Liver (tissue), 9 donors: ENCODE measurements around the gene IGFL4. TPM values are rescaled to one million over a fixed set of nuclear protein-coding genes. Genes with fewer than 3 reads are reported as not detected.

Source experiments
- DNase-seq: peaks from one replicate; pipeline ENCODE4 v3.0.0-alpha.2; 2017; ENCODE audit warnings: low spot score
- H3K27ac ChIP-seq, 2 donors: one replicate each; pipeline ENCODE4 v1.7.0; 2013; ENCODE audit warnings: inconsistent platforms in 2 of 2, low read length in 2 of 2, control low read depth in 1 of 2, low read depth in 1 of 2, mild to moderate bottlenecking in 1 of 2
- H3K27me3 ChIP-seq, 4 donors: one replicate each; pipeline versions ENCODE4 v1.6.1 to v1.7.0; 2013; ENCODE audit warnings: low read length in 3 of 4, inconsistent platforms in 1 of 4, mild to moderate bottlenecking in 1 of 4, moderate library complexity in 1 of 4; ENCODE audit not compliant: control insufficient read depth in 4 of 4, insufficient read depth in 4 of 4
- H3K36me3 ChIP-seq, 4 donors: one replicate each; pipeline versions ENCODE4 v1.6.1 to v1.7.0; 2013; ENCODE audit warnings: low read length in 3 of 4, mild to moderate bottlenecking in 3 of 4, low read depth in 1 of 4, moderate library complexity in 1 of 4; ENCODE audit not compliant: control insufficient read depth in 4 of 4, insufficient read depth in 3 of 4
- H3K4me1 ChIP-seq, 4 donors: one replicate each; pipeline versions ENCODE4 v1.6.1 to v1.7.0; 2013; ENCODE audit warnings: low read length in 3 of 4, mild to moderate bottlenecking in 3 of 4, moderate library complexity in 1 of 4; ENCODE audit not compliant: control insufficient read depth in 4 of 4, insufficient read depth in 4 of 4
- H3K4me3 ChIP-seq, 3 donors: one replicate each; pipeline versions ENCODE4 v1.6.1 to v1.7.0; 2013; ENCODE audit warnings: low read length in 3 of 3, control low read depth in 1 of 3, low read depth in 1 of 3, mild to moderate bottlenecking in 1 of 3
- H3K9ac ChIP-seq, 2 donors: one replicate each; pipeline ENCODE4 v1.7.0; 2013; ENCODE audit warnings: low read length in 2 of 2, mild to moderate bottlenecking in 2 of 2, moderate library complexity in 2 of 2, control low read depth in 1 of 2, low read depth in 1 of 2
- H3K9me3 ChIP-seq, 4 donors: one replicate each; pipeline versions ENCODE4 v1.6.1 to v1.7.0; 2013; ENCODE audit warnings: low read length in 3 of 4; ENCODE audit not compliant: control insufficient read depth in 4 of 4
- ATF3 ChIP-seq: IDR thresholded peaks from 2 replicates; pipeline ENCODE4 v1.6.1; 2016; ENCODE audit warnings: antibody characterized with exemption
- EGR1 ChIP-seq, 2 donors: IDR thresholded peaks; 2 replicates each; pipeline ENCODE4 v1.6.1; 2016 to 2018; ENCODE audit warnings: antibody characterized with exemption in 2 of 2, low read depth in 2 of 2
- FOXA1 ChIP-seq: IDR thresholded peaks from 2 replicates; pipeline ENCODE4 v1.6.1; 2016; ENCODE audit warnings: antibody characterized with exemption
- FOXA2 ChIP-seq: IDR thresholded peaks from 2 replicates; pipeline ENCODE4 v1.6.1; 2016; ENCODE audit warnings: antibody characterized with exemption
- GABPA ChIP-seq, 2 donors: IDR thresholded peaks in 1 of 2; conservative IDR thresholded peaks in 1 of 2; 2 replicates each; pipeline ENCODE4 v1.6.1; 2016; ENCODE audit warnings: antibody characterized with exemption in 2 of 2, mild to moderate bottlenecking in 1 of 2, moderate library complexity in 1 of 2
- HNF4A ChIP-seq, 2 donors: conservative IDR thresholded peaks; 2 replicates each; pipeline ENCODE4 v1.6.1; 2016; ENCODE audit warnings: antibody characterized with exemption in 2 of 2, mild to moderate bottlenecking in 2 of 2
- HNF4G ChIP-seq: IDR thresholded peaks from 2 replicates; pipeline ENCODE4 v1.6.1; 2016; ENCODE audit warnings: antibody characterized with exemption
- JUND ChIP-seq, 2 donors: IDR thresholded peaks; 2 replicates each; pipeline ENCODE4 v1.6.1; 2016; ENCODE audit warnings: antibody characterized with exemption in 2 of 2
- NR2F2 ChIP-seq: IDR thresholded peaks from 2 replicates; pipeline ENCODE4 v1.6.1; 2016; ENCODE audit warnings: antibody characterized with exemption
- RAD21 ChIP-seq, 2 donors: IDR thresholded peaks; 2 replicates each; pipeline ENCODE4 v1.6.1; 2016; ENCODE audit warnings: antibody characterized with exemption in 2 of 2, mild to moderate bottlenecking in 2 of 2
- RXRA ChIP-seq, 2 donors: IDR thresholded peaks; 2 replicates each; pipeline ENCODE4 v1.6.1; 2017 to 2018; ENCODE audit warnings: antibody characterized with exemption in 2 of 2, mild to moderate bottlenecking in 1 of 2
- SP1 ChIP-seq: IDR thresholded peaks from 2 replicates; pipeline ENCODE4 v1.6.1; 2018; ENCODE audit warnings: antibody characterized with exemption, mild to moderate bottlenecking
- TAF1 ChIP-seq: conservative IDR thresholded peaks from 2 replicates; pipeline ENCODE4 v1.6.1; 2016; ENCODE audit warnings: antibody characterized with exemption, mild to moderate bottlenecking
- YY1 ChIP-seq: IDR thresholded peaks from 2 replicates; pipeline ENCODE4 v1.6.1; 2016; ENCODE audit warnings: antibody characterized with exemption, mild to moderate bottlenecking
- ZBTB33 ChIP-seq: IDR thresholded peaks from 2 replicates; pipeline ENCODE4 v1.6.1; 2016; ENCODE audit warnings: antibody characterized with exemption
- WGBS: extraction: QIAGEN DNeasy Blood & Tissue Kit; methylation state at CpG from one replicate; pipeline ENCODE4 v1.1.7; 2013; 5-methylcytosine and 5-hydroxymethylcytosine counted together
- polyA plus RNA-seq, 2 donors: library from polyadenylated mRNA; stranded (reverse) in 1 of 2; unstranded in 1 of 2; fragments of 200-250 nt in 1 of 2; fragments of >200 nt in 1 of 2; fragmentation: Nextera tagmentation in 1 of 2; extraction: Ambion mirVana in 1 of 2; gene quantifications; one replicate each; pipeline versions ENCODE4 v1.2.1 to v1.2.3, GENCODE V29; 2013 to 2015
- total RNA-seq, 2 donors: library from RNA; depleted of rRNA; stranded (reverse); fragments of >200 nt; gene quantifications; one replicate each; pipeline ENCODE4 v1.2.3, GENCODE V29; 2014
- TF ChIP-seq, protein P1 (sequence below): IDR thresholded peaks from 2 replicates; pipeline ENCODE4 v1.6.1; 2016; ENCODE audit warnings: antibody characterized with exemption, mild to moderate bottlenecking
- TF ChIP-seq, protein P2 (sequence below): fragments of 150-350 bp; IDR thresholded peaks from 2 replicates; pipeline ENCODE4 v1.5.1; 2017; ENCODE audit warnings: improper control_type of control experiment, low read depth, low read length; ENCODE audit not compliant: missing input control
- TF ChIP-seq, protein P3 (sequence below): IDR thresholded peaks from 2 replicates; pipeline ENCODE4 v1.6.1; 2016; ENCODE audit warnings: antibody characterized with exemption
- donor health status: healthy.
- donor health status: healthy.
- donor health status: healthy.
- donor health status: healthy.
- donor health status: healthy.

The IGFL4 gene
- total and polyA plus RNA-seq, 4 donors: not detected

GRCh38 chr19:46018729-46019251 lies 22.0 kb downstream of the IGFL4 start:
- Histone ChIP-seq H3K27ac (no peak overlapping the region), H3K9me3 (no peaks in the 10 kb centered on the region), H3K27me3 (no peaks in the 10 kb centered on the region), H3K4me1 (peaks cover 8 to 24% (median 15%) of the 10 kb centered on the region in 4 donors), H3K4me3 (no peak overlapping the region), H3K36me3 (peaks cover 0 to 5% (median 0%) of the 10 kb centered on the region in 4 donors), H3K9ac (no peak overlapping the region)
- 98% methylated on average over 10 of the region's 10 CpGs for WGBS
- TF ChIP-seq NR2F2: no peak
- TF ChIP-seq RXRA (IDR thresholded peaks at IDR 0.05): no peak
- no peak for TF ChIP-seq YY1
- no peak for TF ChIP-seq ZBTB33
- TF ChIP-seq HNF4A (conservative IDR thresholded peaks at IDR 0.05): no peak
- no peak for TF ChIP-seq ATF3
- no peak for TF ChIP-seq RAD21 (IDR thresholded peaks at IDR 0.05)
- no peak for TF ChIP-seq EGR1 (IDR thresholded peaks at IDR 0.05; ENCODE audit: low read depth in 2 of 2)
- TF ChIP-seq, protein P1, sequence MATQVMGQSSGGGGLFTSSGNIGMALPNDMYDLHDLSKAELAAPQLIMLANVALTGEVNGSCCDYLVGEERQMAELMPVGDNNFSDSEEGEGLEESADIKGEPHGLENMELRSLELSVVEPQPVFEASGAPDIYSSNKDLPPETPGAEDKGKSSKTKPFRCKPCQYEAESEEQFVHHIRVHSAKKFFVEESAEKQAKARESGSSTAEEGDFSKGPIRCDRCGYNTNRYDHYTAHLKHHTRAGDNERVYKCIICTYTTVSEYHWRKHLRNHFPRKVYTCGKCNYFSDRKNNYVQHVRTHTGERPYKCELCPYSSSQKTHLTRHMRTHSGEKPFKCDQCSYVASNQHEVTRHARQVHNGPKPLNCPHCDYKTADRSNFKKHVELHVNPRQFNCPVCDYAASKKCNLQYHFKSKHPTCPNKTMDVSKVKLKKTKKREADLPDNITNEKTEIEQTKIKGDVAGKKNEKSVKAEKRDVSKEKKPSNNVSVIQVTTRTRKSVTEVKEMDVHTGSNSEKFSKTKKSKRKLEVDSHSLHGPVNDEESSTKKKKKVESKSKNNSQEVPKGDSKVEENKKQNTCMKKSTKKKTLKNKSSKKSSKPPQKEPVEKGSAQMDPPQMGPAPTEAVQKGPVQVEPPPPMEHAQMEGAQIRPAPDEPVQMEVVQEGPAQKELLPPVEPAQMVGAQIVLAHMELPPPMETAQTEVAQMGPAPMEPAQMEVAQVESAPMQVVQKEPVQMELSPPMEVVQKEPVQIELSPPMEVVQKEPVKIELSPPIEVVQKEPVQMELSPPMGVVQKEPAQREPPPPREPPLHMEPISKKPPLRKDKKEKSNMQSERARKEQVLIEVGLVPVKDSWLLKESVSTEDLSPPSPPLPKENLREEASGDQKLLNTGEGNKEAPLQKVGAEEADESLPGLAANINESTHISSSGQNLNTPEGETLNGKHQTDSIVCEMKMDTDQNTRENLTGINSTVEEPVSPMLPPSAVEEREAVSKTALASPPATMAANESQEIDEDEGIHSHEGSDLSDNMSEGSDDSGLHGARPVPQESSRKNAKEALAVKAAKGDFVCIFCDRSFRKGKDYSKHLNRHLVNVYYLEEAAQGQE: no peak
- TF ChIP-seq FOXA2: no peak
- TF ChIP-seq, protein P2, sequence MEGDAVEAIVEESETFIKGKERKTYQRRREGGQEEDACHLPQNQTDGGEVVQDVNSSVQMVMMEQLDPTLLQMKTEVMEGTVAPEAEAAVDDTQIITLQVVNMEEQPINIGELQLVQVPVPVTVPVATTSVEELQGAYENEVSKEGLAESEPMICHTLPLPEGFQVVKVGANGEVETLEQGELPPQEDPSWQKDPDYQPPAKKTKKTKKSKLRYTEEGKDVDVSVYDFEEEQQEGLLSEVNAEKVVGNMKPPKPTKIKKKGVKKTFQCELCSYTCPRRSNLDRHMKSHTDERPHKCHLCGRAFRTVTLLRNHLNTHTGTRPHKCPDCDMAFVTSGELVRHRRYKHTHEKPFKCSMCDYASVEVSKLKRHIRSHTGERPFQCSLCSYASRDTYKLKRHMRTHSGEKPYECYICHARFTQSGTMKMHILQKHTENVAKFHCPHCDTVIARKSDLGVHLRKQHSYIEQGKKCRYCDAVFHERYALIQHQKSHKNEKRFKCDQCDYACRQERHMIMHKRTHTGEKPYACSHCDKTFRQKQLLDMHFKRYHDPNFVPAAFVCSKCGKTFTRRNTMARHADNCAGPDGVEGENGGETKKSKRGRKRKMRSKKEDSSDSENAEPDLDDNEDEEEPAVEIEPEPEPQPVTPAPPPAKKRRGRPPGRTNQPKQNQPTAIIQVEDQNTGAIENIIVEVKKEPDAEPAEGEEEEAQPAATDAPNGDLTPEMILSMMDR: no peak
- no peak for TF ChIP-seq HNF4G
- TF ChIP-seq TAF1: no peak
- no peak for TF ChIP-seq FOXA1
- TF ChIP-seq JUND (IDR thresholded peaks at IDR 0.05): no peak
- TF ChIP-seq, protein P3, sequence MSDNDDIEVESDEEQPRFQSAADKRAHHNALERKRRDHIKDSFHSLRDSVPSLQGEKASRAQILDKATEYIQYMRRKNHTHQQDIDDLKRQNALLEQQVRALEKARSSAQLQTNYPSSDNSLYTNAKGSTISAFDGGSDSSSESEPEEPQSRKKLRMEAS: no peak
- TF ChIP-seq SP1: no peak
- no peak for TF ChIP-seq GABPA (IDR thresholded peaks at IDR 0.05 in 1 of 2, conservative IDR thresholded peaks at IDR 0.05 in 1 of 2)
- no peak for DNase-seq
